NOMO-1 (cell line): Measurements from ENCODE around the gene C1QBP.
"Not testable (repeated sequence)": the region's sequence is repeated elsewhere in the genome, so short reads cannot be mapped to it uniquely, and the experiment has no call there.

Experiments
- DNase-seq, 2 experiments: peaks; one replicate each; lab custom pipeline; 2025; ENCODE audit not compliant: unreplicated experiment in 2 of 2; lab: John Stamatoyannopoulos, UW

The C1QBP gene

GRCh38 chr17:5434984-5435383 lies 4.0 kb downstream of the C1QBP start:
- DNase-seq: no peak

- no peak for DNase-seq
These were observed 6.9 kb downstream of the C1QBP start for GRCh38 chr17:5431949-5432556.

DNA sequence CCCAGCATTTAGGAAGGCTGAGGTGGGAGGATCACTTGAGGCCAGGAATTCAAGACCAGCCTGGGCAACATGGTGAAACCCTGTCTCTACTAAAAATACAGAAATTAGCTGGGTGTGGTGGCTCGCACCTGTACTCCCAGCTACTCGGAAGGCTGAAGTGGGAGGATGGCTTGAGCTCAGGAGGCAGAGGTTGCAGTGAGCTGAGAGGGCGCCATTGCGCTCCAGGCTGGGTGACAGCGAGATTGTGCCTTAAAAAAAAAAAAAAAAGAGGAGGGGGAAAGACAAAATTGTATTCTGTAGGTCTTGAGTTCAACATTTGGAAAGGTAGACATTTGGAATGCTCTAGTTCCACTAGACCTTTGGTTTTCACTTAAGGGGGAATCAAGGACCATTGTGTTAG lies 7.7 kb downstream of the C1QBP start:
- not testable (repeated sequence) for DNase-seq

GRCh38 chr17:5430413-5430999 lies 8.4 kb downstream of the C1QBP start:
- DNase-seq: no peak

GRCh38 chr17:5429191-5429887 lies 9.6 kb downstream of the C1QBP start:
- no peak for DNase-seq

DNA sequence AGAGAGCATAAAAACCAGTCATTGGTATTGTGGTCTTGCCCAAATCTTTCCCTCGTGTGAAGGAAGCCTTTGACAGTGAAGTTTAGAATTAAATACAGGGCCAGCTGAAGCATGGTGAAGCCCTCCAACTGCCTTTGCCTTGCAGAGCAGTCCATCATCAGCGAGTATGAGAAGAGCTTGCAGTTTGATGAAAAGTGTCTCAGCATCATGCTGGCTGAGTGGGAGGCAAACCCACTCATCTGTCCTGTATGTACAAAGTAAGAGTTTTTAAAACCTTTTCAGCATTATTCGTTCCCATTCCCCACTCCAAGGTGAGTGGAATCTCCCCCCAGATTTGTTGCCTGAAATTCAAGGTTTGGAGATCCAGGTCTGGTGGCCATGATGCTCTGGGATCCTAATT lies 13.1 kb downstream of the C1QBP start:
- no peak for DNase-seq

DNA sequence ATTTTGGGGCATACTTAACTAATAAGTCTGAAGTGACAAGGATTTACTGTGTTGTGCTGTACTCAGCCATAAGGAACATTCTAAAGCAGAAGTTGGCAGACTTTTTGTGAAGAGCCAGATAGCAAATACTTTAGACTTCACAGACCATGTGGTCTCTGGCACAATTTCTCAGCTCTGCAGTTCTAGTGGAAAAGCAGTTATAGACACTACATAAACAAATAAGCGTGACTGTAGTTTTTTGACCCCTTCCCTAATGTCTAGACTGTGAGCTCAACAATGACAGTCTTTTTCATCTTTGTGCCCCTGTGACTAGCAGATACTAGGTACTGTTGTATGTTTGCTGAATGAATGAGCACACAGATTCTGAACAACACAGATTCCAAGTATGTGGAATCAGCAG lies 14.0 kb downstream of the C1QBP start:
- no peak for DNase-seq

DNA sequence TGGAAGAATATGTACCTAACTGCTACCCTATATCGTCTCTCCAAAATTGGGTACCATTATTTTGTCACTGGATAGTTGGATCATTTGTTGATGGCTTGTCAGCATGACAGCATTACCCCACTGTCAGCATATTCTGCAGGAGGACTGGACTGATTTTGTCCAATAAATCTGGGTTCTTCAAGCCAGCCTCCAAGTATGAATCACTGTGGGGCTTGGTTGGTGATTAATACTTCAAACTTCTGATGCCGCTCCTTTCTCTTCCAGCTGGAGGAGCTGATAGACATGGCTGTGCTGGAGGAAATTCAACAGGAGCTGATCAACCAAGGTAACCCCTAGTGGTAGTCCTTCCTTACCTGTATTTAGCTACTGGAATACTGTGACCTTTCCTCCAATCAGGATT lies 16.4 kb downstream of the C1QBP start:
- DNase-seq: no peak

DNA sequence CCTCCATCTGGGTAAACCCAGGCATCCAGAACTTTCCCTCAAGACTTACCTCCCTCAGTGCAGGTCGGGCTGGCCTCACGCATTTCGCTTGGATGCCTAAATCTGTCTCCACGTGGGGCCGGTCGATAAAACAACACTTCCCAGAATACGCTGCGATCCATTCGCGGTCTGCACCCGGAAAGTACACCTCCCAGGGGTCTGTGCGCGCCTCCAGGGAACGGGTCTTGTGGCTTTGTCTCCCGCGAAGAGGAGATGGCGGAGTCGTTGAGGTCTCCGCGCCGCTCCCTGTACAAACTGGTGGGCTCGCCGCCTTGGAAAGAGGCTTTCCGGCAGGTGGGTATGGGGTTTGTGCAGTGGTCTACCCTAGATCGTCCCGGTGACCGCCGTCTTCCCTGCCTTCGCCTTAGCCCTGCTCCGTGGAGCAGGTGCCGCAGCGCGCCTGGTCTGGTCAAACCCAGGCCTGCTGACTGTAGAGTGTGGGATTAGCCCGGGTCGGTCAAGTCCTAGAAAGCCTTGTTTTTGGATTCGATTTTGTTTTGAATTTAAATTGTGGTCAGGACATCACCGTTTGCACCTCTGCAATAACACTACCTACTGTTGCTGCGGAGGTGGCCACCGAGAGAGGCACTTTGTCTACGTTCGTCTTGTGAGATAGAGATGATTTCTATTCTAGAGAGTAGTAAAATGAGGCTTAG lies 18.8 kb downstream of the C1QBP start, which contains the start of gene RPAIN:
Gene RPAIN (plus strand): TSS at position 224 of the 695 bp plus-strand sequence. CDS start 29 bp downstream, at position 253.
- DNase-seq: peak; percentile 90 to 93

GRCh38 chr17:5419356-5419958 lies 19.5 kb downstream of the C1QBP start, which contains the start of gene NUP88:
Gene NUP88 (minus strand): TSS chr17:5419662. CDS start chr17:5419650, 12 bp downstream.
- peak; percentile 97 to 98 for DNase-seq

DNA sequence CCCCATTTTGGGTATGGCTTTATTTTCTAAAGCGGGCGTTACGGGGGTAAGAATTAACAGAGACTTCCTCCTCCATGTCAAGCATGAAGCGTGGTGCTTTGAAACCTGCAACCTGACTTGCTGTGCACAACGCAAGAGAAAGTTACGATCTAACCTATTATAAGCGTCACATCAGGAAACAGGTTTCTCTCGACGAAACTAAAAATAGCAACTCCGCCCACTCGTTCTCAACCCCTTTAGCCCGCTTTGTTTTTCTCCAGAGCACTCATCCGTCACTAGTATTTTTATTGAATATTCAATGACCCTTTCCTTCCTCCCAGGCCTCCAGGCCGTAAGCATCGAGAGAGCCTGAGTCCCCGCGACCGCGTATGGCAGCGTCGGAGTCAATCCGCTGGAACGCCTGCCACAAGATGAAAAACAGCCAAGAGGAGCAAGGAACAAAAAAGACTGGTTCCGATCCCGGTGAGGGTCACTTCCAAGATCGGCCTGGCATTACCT lies 20.0 kb downstream of the C1QBP start:
- peak; percentile 58 to 81 for DNase-seq

GRCh38 chr17:5416901-5417300 lies 22.1 kb downstream of the C1QBP start:
- no peak for DNase-seq

- peak; percentile 67 to 89 for DNase-seq
These were observed 25.3 kb downstream of the C1QBP start for GRCh38 chr17:5413682-5414081.

DNA sequence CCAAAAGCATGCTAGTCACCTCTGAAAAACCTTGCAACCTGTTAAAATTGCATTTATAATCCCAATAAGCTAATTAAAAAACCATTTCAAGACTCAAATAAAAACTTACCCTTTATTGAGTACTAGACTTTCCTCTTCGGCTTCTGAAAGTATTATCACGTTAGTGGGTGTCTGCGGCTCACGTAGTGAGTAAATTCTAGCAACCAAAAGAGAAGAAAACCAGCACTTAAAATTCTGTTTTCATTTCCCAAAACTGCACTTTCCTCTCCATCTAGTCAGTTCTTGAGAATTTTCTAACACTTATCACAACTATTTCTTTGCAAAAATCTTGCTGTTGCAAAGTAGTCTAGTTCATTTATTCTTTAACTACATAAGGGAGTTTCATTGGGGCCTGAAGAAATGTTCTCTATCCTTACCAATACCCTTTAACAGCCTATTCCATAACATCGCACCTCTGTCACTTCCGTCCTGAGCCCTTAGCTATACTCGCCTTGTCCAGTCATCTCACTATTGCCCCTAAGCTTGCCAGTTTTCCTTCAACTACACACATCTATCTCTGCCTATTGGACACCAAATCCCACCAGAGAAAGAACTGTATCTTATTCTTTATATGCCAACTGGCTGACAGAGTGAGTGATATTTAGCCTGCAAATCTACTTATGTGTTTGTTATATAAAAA lies 28.2 kb downstream of the C1QBP start:
- no peak for DNase-seq

DNA sequence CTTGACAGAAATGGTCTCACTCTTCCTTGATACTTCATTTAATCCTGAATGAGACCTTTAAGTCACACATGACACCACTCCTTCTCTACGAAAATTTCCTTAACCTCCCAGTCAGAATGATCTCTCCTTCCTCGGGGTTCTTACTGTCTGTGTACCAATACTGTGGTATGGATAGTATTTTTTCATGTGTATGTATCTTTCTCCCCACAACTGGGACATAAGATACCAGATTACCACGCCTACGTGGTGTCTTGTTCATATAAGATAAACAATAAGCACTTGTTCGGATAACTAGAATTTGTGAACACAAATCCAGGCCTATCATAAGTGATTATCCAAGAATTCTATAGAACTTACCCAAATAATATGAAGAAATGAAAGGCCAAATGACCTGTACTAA lies 30.8 kb downstream of the C1QBP start:
- no peak for DNase-seq

DNA sequence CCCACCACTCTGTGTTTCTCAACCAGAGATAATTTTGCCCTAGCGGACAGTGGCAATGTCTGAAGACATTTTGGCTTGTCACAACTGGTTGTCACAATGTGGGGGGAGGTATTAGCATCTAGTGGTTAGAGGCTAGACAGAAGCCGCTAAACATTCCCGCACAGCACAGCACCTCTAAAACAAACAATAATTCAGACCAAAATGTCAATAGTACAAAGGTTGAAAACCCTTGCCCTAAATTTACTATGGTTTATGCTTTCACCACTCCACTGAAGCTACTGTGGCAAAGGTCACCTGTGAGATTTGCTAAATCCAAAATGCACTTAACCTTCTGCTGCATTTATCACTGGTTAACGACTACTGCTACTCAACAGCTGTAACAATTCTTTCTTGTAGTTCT lies 33.6 kb downstream of the C1QBP start:
- DNase-seq: no peak

GRCh38 chr17:5399767-5400166 lies 39.2 kb downstream of the C1QBP start:
- DNase-seq: no peak

- no peak for DNase-seq
These were observed 42.3 kb downstream of the C1QBP start for GRCh38 chr17:5396612-5397011.

- no peak for DNase-seq
These were observed 47.3 kb downstream of the C1QBP start for GRCh38 chr17:5391678-5392077.
